ENCODE data around the gene XYLT2.
"Not testable (repeated sequence)": the region's sequence is repeated elsewhere in the genome, so short reads cannot be mapped to it uniquely, and the experiment has no call there.

Gene XYLT2

GRCh38 chr17:50345432-50346312 lies at the start of gene XYLT2:
XYLT2 (plus strand) TSS chr17:50346126; CDS start chr17:50346141, 15 bp downstream.
- DNase-seq (ENCODE audit: low read depth in 2 of 2): peak; percentile 83 to 87

GRCh38 chr17:50297407-50297865 lies 48.5 kb upstream of the XYLT2 start:
- DNase-seq (ENCODE audit: low read depth in 2 of 2): peak; percentile 44 to 62

- no peak for DNase-seq (ENCODE audit: low read depth in 2 of 2)
Measured at GRCh38 chr17:50298018-50298417, 47.9 kb upstream of the XYLT2 start.

- DNase-seq (ENCODE audit: low read depth in 2 of 2): no peak
Measured at GRCh38 chr17:50299776-50300175, 46.1 kb upstream of the XYLT2 start.

GRCh38 chr17:50300824-50301223 lies 45.1 kb upstream of the XYLT2 start:
- not testable (repeated sequence) for DNase-seq (ENCODE audit: low read depth in 2 of 2)

- no peak for DNase-seq (ENCODE audit: low read depth in 2 of 2)
Measured at GRCh38 chr17:50301891-50302584, 43.9 kb upstream of the XYLT2 start.

GRCh38 chr17:50303051-50303450 lies 42.9 kb upstream of the XYLT2 start:
- no peak for DNase-seq (ENCODE audit: low read depth in 2 of 2)

- DNase-seq (ENCODE audit: low read depth in 2 of 2): no peak
Measured at GRCh38 chr17:50303596-50303995, 42.3 kb upstream of the XYLT2 start.

GRCh38 chr17:50304781-50305404 lies 41.0 kb upstream of the XYLT2 start:
- DNase-seq (ENCODE audit: low read depth in 2 of 2): no peak

GRCh38 chr17:50307654-50308053 lies 38.3 kb upstream of the XYLT2 start:
- no peak for DNase-seq (ENCODE audit: low read depth in 2 of 2)

- DNase-seq (ENCODE audit: low read depth in 2 of 2): no peak
Measured at GRCh38 chr17:50308666-50309065, 37.3 kb upstream of the XYLT2 start.

GRCh38 chr17:50310455-50311111 lies 35.3 kb upstream of the XYLT2 start:
- DNase-seq (ENCODE audit: low read depth in 2 of 2): no peak

- DNase-seq (ENCODE audit: low read depth in 2 of 2): no peak
Measured at GRCh38 chr17:50311112-50311460, 34.8 kb upstream of the XYLT2 start.

GRCh38 chr17:50311483-50311882 lies 34.4 kb upstream of the XYLT2 start:
- no peak for DNase-seq (ENCODE audit: low read depth in 2 of 2)

GRCh38 chr17:50312308-50312707 lies 33.6 kb upstream of the XYLT2 start:
- DNase-seq (ENCODE audit: low read depth in 2 of 2): no peak

- DNase-seq (ENCODE audit: low read depth in 2 of 2): no peak
Measured at GRCh38 chr17:50314456-50315011, 31.4 kb upstream of the XYLT2 start.

GRCh38 chr17:50316016-50316587 lies 29.8 kb upstream of the XYLT2 start:
- DNase-seq (ENCODE audit: low read depth in 2 of 2): no peak

GRCh38 chr17:50316660-50317059 lies 29.3 kb upstream of the XYLT2 start:
- not testable (repeated sequence) for DNase-seq (ENCODE audit: low read depth in 2 of 2)

- DNase-seq (ENCODE audit: low read depth in 2 of 2): no peak
Measured at GRCh38 chr17:50317121-50317520, 28.8 kb upstream of the XYLT2 start.

GRCh38 chr17:50318501-50319285 lies 27.2 kb upstream of the XYLT2 start:
- no peak for DNase-seq (ENCODE audit: low read depth in 2 of 2)
